SJSA1 (cell line): ENCODE results near the gene STAT5A. TPM values are rescaled to one million over a fixed set of nuclear protein-coding genes. Genes with fewer than 3 reads are reported as not detected.
"Not testable (repeated sequence)": the region's sequence is repeated elsewhere in the genome, so short reads cannot be mapped to it uniquely, and the experiment has no call there.

ENCODE experiments used
- DNase-seq, 2 experiments: peaks; one replicate each; pipeline ENCODE4 v3.0.0-alpha.2; 2015 to 2020; ENCODE audit warnings: low spot score in 2 of 2, low read depth in 1 of 2
- H3K27ac ChIP-seq: fragments of 250-450 bp; sonication (Bioruptor Pico); 2 replicates; pipeline ENCODE4 v1.5.1; 2020; ENCODE audit warnings: mild to moderate bottlenecking, moderate library complexity
- H3K27me3 ChIP-seq: fragments of 250-450 bp; sonication (Bioruptor Pico); replicated peaks from 2 replicates; pipeline ENCODE4 v1.5.1; 2020; ENCODE audit warnings: mild to moderate bottlenecking, moderate library complexity
- H3K36me3 ChIP-seq: fragments of 250-450 bp; sonication (Bioruptor Pico); 2 replicates; pipeline ENCODE4 v1.5.1; 2020; ENCODE audit warnings: mild to moderate bottlenecking
- H3K4me1 ChIP-seq: fragments of 250-450 bp; sonication (Bioruptor Pico); replicated peaks from 2 replicates; pipeline ENCODE4 v1.6.1; 2021; ENCODE audit warnings: mild to moderate bottlenecking
- H3K4me3 ChIP-seq: fragments of 250-450 bp; sonication (Bioruptor Pico); 2 replicates; pipeline ENCODE4 v1.5.1; 2020; ENCODE audit warnings: mild to moderate bottlenecking
- H3K9me3 ChIP-seq: fragments of 250-450 bp; sonication (Bioruptor Pico); replicated peaks from 2 replicates; pipeline ENCODE4 v1.5.1; 2020; ENCODE audit warnings: mild to moderate bottlenecking
- total RNA-seq: library from RNA; depleted of rRNA; stranded (reverse); fragments of >200 nt; shearing (Covaris generic); gene quantifications from 2 replicates; pipeline ENCODE4 v1.2.3, GENCODE V29; 2014; rRNA removed

Gene STAT5A
- total RNA-seq, 1 experiment from 2014 or later, result 4.6 TPM

- DNase-seq, result no peak
- Histone ChIP-seq H3K36me3 (peaks cover 45% of the 10 kb centered on the region), H3K4me1 (peaks cover 13% of the 10 kb centered on the region), H3K27ac (no peak overlapping the region), H3K4me3 (no peak overlapping the region), H3K9me3 (no peaks in the 10 kb centered on the region), H3K27me3 (no peaks in the 10 kb centered on the region)
These were observed 59.3 kb downstream of the STAT5A start for GRCh38 chr17:42347606-42348005.

GRCh38 chr17:42348104-42348503 lies 59.8 kb downstream of the STAT5A start:
- no peak for DNase-seq
- Histone ChIP-seq H3K9me3 (no peaks in the 10 kb centered on the region), H3K27me3 (no peaks in the 10 kb centered on the region), H3K4me3 (no peak overlapping the region), H3K4me1 (peaks cover 10% of the 10 kb centered on the region), H3K36me3 (peaks cover 40% of the 10 kb centered on the region), H3K27ac (no peak overlapping the region)

- no peak for DNase-seq
- Histone ChIP-seq H3K9me3 (no peaks in the 10 kb centered on the region), H3K4me1 (0 out of 2 replicates have a peak, but pooled peaks cover under 1% of the 10 kb centered on the region), H3K27me3 (no peaks in the 10 kb centered on the region), H3K36me3 (no peaks in the 10 kb centered on the region), H3K27ac (no peak overlapping the region), H3K4me3 (no peak overlapping the region)
These were observed 66.9 kb downstream of the STAT5A start for GRCh38 chr17:42354956-42355843.

GRCh38 chr17:42358434-42358833 lies 70.1 kb downstream of the STAT5A start:
- H3K27ac ChIP-seq, result no peak overlapping the region
- H3K36me3 ChIP-seq, result no peaks in the 10 kb centered on the region

GRCh38 chr17:42359133-42359532 lies 70.8 kb downstream of the STAT5A start:
- H3K27ac ChIP-seq, result no peak overlapping the region
- no peak overlapping the region for H3K4me3 ChIP-seq
- H3K36me3 ChIP-seq, result no peaks in the 10 kb centered on the region
- H3K9me3 ChIP-seq, result no peaks in the 10 kb centered on the region
- peaks cover 27% of the 10 kb centered on the region for H3K4me1 ChIP-seq
- no peaks in the 10 kb centered on the region for H3K27me3 ChIP-seq
- DNase-seq, result no peak

More at GRCh38 chr17:42358434-42358833, 70.1 kb downstream of the STAT5A start:
- Histone ChIP-seq H3K4me3 (no peak overlapping the region), H3K27me3 (no peaks in the 10 kb centered on the region), H3K4me1 (peaks cover 22% of the 10 kb centered on the region), H3K9me3 (no peaks in the 10 kb centered on the region)
- no peak for DNase-seq

- not testable (repeated sequence) for H3K4me3 ChIP-seq, H3K36me3 ChIP-seq, H3K27ac ChIP-seq, H3K9me3 ChIP-seq, DNase-seq, H3K27me3 ChIP-seq
- peaks cover 39% of the 10 kb centered on the region for H3K4me1 ChIP-seq
These were observed 72.1 kb downstream of the STAT5A start for GRCh38 chr17:42360388-42360787.

Other genes starting within 250 kb of the STAT5A start
- 0.18 and 1.2 TPM in 2 replicates for gene C17orf113, start 237.9 kb upstream of the STAT5A start, total RNA-seq
- gene ZNF385C, start 190.0 kb upstream of the STAT5A start, total RNA-seq, result not detected in 2 replicates
- gene DHX58, start 175.8 kb upstream of the STAT5A start, total RNA-seq, result 0.85 and 1.4 TPM in 2 replicates
- gene KAT2A, start 167.1 kb upstream of the STAT5A start, total RNA-seq, result 7.5 and 12.8 TPM in 2 replicates
- not detected in 2 replicates for gene HSPB9, start 165.7 kb upstream of the STAT5A start, total RNA-seq
- gene RAB5C, start 133.5 kb upstream of the STAT5A start, total RNA-seq, result 50.7 and 108 TPM in 2 replicates
- not detected in 2 replicates for gene KCNH4, start 107.4 kb upstream of the STAT5A start, total RNA-seq
- not detected in 2 replicates for gene HCRT, start 103.0 kb upstream of the STAT5A start, total RNA-seq
- 8.1 and 13.2 TPM in 2 replicates for gene GHDC, start 94.0 kb upstream of the STAT5A start, total RNA-seq
- gene STAT5B, start 12.1 kb upstream of the STAT5A start, total RNA-seq, result 22.1 and 36.0 TPM in 2 replicates
- 41.1 and 65.8 TPM in 2 replicates for gene STAT3, start 99.9 kb downstream of the STAT5A start, total RNA-seq
- 319 and 331 TPM in 2 replicates for gene CAVIN1, start 134.8 kb downstream of the STAT5A start, total RNA-seq
- 11.8 and 14.8 TPM in 2 replicates for gene ATP6V0A1, start 170.4 kb downstream of the STAT5A start, total RNA-seq
- 16.2 and 26.8 TPM in 2 replicates for gene NAGLU, start 247.7 kb downstream of the STAT5A start, total RNA-seq